ENCODE measurements around the gene ACTN4. TPM values are rescaled to one million over a fixed set of nuclear protein-coding genes. Genes with fewer than 3 reads are reported as not detected.

Gene ACTN4
- total and polyA plus RNA-seq, 2 donors (not counting 1 experiment from before 2014, with no cell fraction given): 127 to 683 TPM

GRCh38 chr19:38686530-38686888 lies 39.1 kb downstream of the ACTN4 start:
- Histone ChIP-seq H2AFZ (ENCODE audit: low read length) (no peak overlapping the region), H3K4me3 (replicated peaks in 1 of 4; ENCODE audit: control extremely low read depth in 1 of 4, insufficient read depth in 1 of 4, low read depth in 3 of 4, low read length in 4 of 4) (no peak overlapping the region), H4K20me1 (ENCODE audit: control insufficient read depth, extremely low read depth, insufficient read depth, low read length) (no peaks in the 10 kb centered on the region), H3K27ac (ENCODE audit: insufficient read depth, low read length) (peak overlapping the region; percentile 93), H3K9me3 (ENCODE audit: control insufficient read depth, insufficient read depth, low read depth, low read length) (no peaks in the 10 kb centered on the region), H3K79me2 (ENCODE audit: control insufficient read depth, insufficient read depth, low read length) (peaks cover 86% of the 10 kb centered on the region), H3K4me1 (ENCODE audit: control insufficient read depth, extremely low read depth, insufficient read depth, low read length) (peaks cover 40% of the 10 kb centered on the region), H3K4me2 (ENCODE audit: extremely low read depth, insufficient read depth, low read length) (no peak overlapping the region), H3K36me3 (ENCODE audit: control insufficient read depth, insufficient read depth, low read length) (no peaks in the 10 kb centered on the region), H3K27me3 (ENCODE audit: control insufficient read depth, insufficient read depth, low read length) (no peaks in the 10 kb centered on the region), H3K9ac (ENCODE audit: insufficient read depth, low read length) (no peak overlapping the region)
- DNase-seq (ENCODE audit: low read depth in 2 of 2): no peak
- TF ChIP-seq EZH2 (IDR thresholded peaks at IDR 0.05; ENCODE audit: low read length, missing control alignments): no peak
- TF ChIP-seq CTCF (conservative IDR thresholded peaks at IDR 0.05 in 1 of 2, IDR thresholded peaks at IDR 0.05 in 1 of 2; ENCODE audit: low read depth in 1 of 2, low read length in 2 of 2): no peak

- TF ChIP-seq EZH2 (IDR thresholded peaks at IDR 0.05; ENCODE audit: low read length, missing control alignments) (no peak), CTCF (conservative IDR thresholded peaks at IDR 0.05 in 1 of 2, IDR thresholded peaks at IDR 0.05 in 1 of 2; ENCODE audit: low read depth in 1 of 2, low read length in 2 of 2) (no peak)
- Histone ChIP-seq H3K36me3 (ENCODE audit: control insufficient read depth, insufficient read depth, low read length) (peaks cover 4% of the 10 kb centered on the region), H2AFZ (ENCODE audit: low read length) (no peak overlapping the region), H3K79me2 (ENCODE audit: control insufficient read depth, insufficient read depth, low read length) (peaks cover 83% of the 10 kb centered on the region), H3K9me3 (ENCODE audit: control insufficient read depth, insufficient read depth, low read depth, low read length) (no peaks in the 10 kb centered on the region), H3K9ac (ENCODE audit: insufficient read depth, low read length) (no peak overlapping the region), H4K20me1 (ENCODE audit: control insufficient read depth, extremely low read depth, insufficient read depth, low read length) (no peaks in the 10 kb centered on the region), H3K27ac (ENCODE audit: insufficient read depth, low read length) (no peak overlapping the region), H3K4me2 (ENCODE audit: extremely low read depth, insufficient read depth, low read length) (no peak overlapping the region), H3K4me1 (ENCODE audit: control insufficient read depth, extremely low read depth, insufficient read depth, low read length) (peaks cover 47% of the 10 kb centered on the region), H3K4me3 (replicated peaks in 1 of 4; ENCODE audit: control extremely low read depth in 1 of 4, insufficient read depth in 1 of 4, low read depth in 3 of 4, low read length in 4 of 4) (no peak overlapping the region), H3K27me3 (ENCODE audit: control insufficient read depth, insufficient read depth, low read length) (no peaks in the 10 kb centered on the region)
- DNase-seq (ENCODE audit: low read depth in 2 of 2): no peak
Measured at GRCh38 chr19:38687837-38688378, 40.5 kb downstream of the ACTN4 start.

- peaks cover 11% of the 10 kb centered on the region for H3K36me3 ChIP-seq (ENCODE audit: control insufficient read depth, insufficient read depth, low read length)
Measured at GRCh38 chr19:38690146-38690545, 42.7 kb downstream of the ACTN4 start.

More at GRCh38 chr19:38690146-38690545, 42.7 kb downstream of the ACTN4 start:
- H3K27ac ChIP-seq (ENCODE audit: insufficient read depth, low read length): no peak overlapping the region
- H3K79me2 ChIP-seq (ENCODE audit: control insufficient read depth, insufficient read depth, low read length): peaks cover 89% of the 10 kb centered on the region
- no peak overlapping the region for H3K9ac ChIP-seq (ENCODE audit: insufficient read depth, low read length)
- no peak overlapping the region for H3K4me2 ChIP-seq (ENCODE audit: extremely low read depth, insufficient read depth, low read length)
- H4K20me1 ChIP-seq (ENCODE audit: control insufficient read depth, extremely low read depth, insufficient read depth, low read length): no peaks in the 10 kb centered on the region
- no peaks in the 10 kb centered on the region for H3K27me3 ChIP-seq (ENCODE audit: control insufficient read depth, insufficient read depth, low read length)
- H3K9me3 ChIP-seq (ENCODE audit: control insufficient read depth, insufficient read depth, low read depth, low read length): no peaks in the 10 kb centered on the region
- peaks cover 39% of the 10 kb centered on the region for H3K4me1 ChIP-seq (ENCODE audit: control insufficient read depth, extremely low read depth, insufficient read depth, low read length)
- no peak overlapping the region for H3K4me3 ChIP-seq (replicated peaks in 1 of 4; ENCODE audit: control extremely low read depth in 1 of 4, insufficient read depth in 1 of 4, low read depth in 3 of 4, low read length in 4 of 4)
- DNase-seq (ENCODE audit: low read depth in 2 of 2): no peak
- no peak overlapping the region for H2AFZ ChIP-seq (ENCODE audit: low read length)
- no peak for TF ChIP-seq EZH2 (IDR thresholded peaks at IDR 0.05; ENCODE audit: low read length, missing control alignments)
- no peak for TF ChIP-seq CTCF (conservative IDR thresholded peaks at IDR 0.05 in 1 of 2, IDR thresholded peaks at IDR 0.05 in 1 of 2; ENCODE audit: low read depth in 1 of 2, low read length in 2 of 2)

Measured in fibroblast of lung (primary cell).